A549 treated with CpdA at 1 μM for 4 hours (cell line): ENCODE measurements around the gene FOXD4L6. TPM values are rescaled to one million over a fixed set of nuclear protein-coding genes. Genes with fewer than 3 reads are reported as not detected.

Experiments
- total RNA-seq: library from RNA; stranded (reverse); fragments of 200-300 nt; extraction: Qiagen RNA extraction; gene quantifications from 5 replicates; pipeline ENCODE4 v1.2.3, GENCODE V29; 2022; ENCODE audit warnings: low read depth

The FOXD4L6 gene
- total RNA-seq = 0.06 TPM in 1 of 5 replicates, not detected in the others

GRCh38 chr9:41128581-41128980 is at the start of gene FOXD4L6:
Gene FOXD4L6, minus strand, starts transcription at chr9:41128681. Its CDS starts 298 bp downstream, at chr9:41128383.

Other genes starting within 250 kb of the FOXD4L6 start
- 21.9 to 68.8 TPM (median 26.2 TPM) in 5 replicates for gene ZNG1F, start 60.6 kb upstream of the FOXD4L6 start, total RNA-seq